Uterus (tissue), 2 donors: ENCODE measurements around the gene SPIRE2.

ENCODE experiments used
- CTCF ChIP-seq, 4 experiments: fragments of 200-600 bp in 2 of 4; fragments of 450-650 bp in 2 of 4; sonication (generic) in 2 of 4; IDR thresholded peaks; one replicate each; pipeline ENCODE4 v1.5.1; 2016 to 2019; ENCODE audit warnings: antibody characterized with exemption in 4 of 4, mild to moderate bottlenecking in 2 of 4, moderate library complexity in 1 of 4
- POLR2A ChIP-seq, 2 donors: fragments of 450-650 bp; IDR thresholded peaks; one replicate each; pipeline ENCODE4 v1.6.1; 2016; ENCODE audit warnings: antibody characterized with exemption in 2 of 2, mild to moderate bottlenecking in 1 of 2, moderate library complexity in 1 of 2

- TF ChIP-seq CTCF (IDR thresholded peaks at IDR 0.05) (no peak), POLR2A (IDR thresholded peaks at IDR 0.05) (no peak)
These were observed 41.6 kb upstream of the SPIRE2 start for GRCh38 chr16:89786474-89787364.
